GM18499 (cell line): ENCODE measurements around the gene PARP8.
"Not testable (repeated sequence)": the region's sequence is repeated elsewhere in the genome, so short reads cannot be mapped to it uniquely, and the experiment has no call there.

Experiments
- ATAC-seq: cut with Tn5 transposase; IDR thresholded peaks from one replicate; pipeline ENCODE4 v1.9.1; 2021; ENCODE audit warnings: moderate number of reproducible peaks; ENCODE audit not compliant: insufficient read depth, unreplicated experiment

Gene PARP8

GRCh38 chr5:50679554-50679953, 13.1 kb downstream of the PARP8 start:
- ATAC-seq = not testable (repeated sequence)

GRCh38 chr5:50684721-50685120, 18.3 kb downstream of the PARP8 start:
- no peak for ATAC-seq

- ATAC-seq = no peak
Measured at GRCh38 chr5:50687548-50687947, 21.1 kb downstream of the PARP8 start.

GRCh38 chr5:50691399-50692016, 25.1 kb downstream of the PARP8 start:
- ATAC-seq = no peak

- ATAC-seq = no peak
Measured at GRCh38 chr5:50694027-50694590, 27.7 kb downstream of the PARP8 start.

GRCh38 chr5:50694626-50695025, 28.2 kb downstream of the PARP8 start:
- ATAC-seq = not testable (repeated sequence)

- ATAC-seq = peak; percentile 56
Measured at GRCh38 chr5:50697739-50698138, 31.3 kb downstream of the PARP8 start.

GRCh38 chr5:50699737-50700136, 33.3 kb downstream of the PARP8 start:
- ATAC-seq = no peak

GRCh38 chr5:50700706-50701105, 34.3 kb downstream of the PARP8 start:
- ATAC-seq = no peak

GRCh38 chr5:50702615-50703366, 36.4 kb downstream of the PARP8 start:
- ATAC-seq = no peak

- ATAC-seq = no peak
Measured at GRCh38 chr5:50703367-50703666, 36.9 kb downstream of the PARP8 start.

GRCh38 chr5:50704730-50705129, 38.3 kb downstream of the PARP8 start:
- ATAC-seq = no peak

GRCh38 chr5:50709471-50709870, 43.0 kb downstream of the PARP8 start:
- ATAC-seq = no peak

GRCh38 chr5:50710838-50711237, 44.4 kb downstream of the PARP8 start:
- ATAC-seq = peak; percentile 3

- peak; percentile 83 for ATAC-seq
Measured at GRCh38 chr5:50711280-50711679, 44.8 kb downstream of the PARP8 start.

- ATAC-seq = no peak
Measured at GRCh38 chr5:50712479-50712878, 46.0 kb downstream of the PARP8 start.

- ATAC-seq = no peak
Measured at GRCh38 chr5:50715001-50715400, 48.6 kb downstream of the PARP8 start.

- ATAC-seq = no peak
Measured at GRCh38 chr5:50716134-50716533, 49.7 kb downstream of the PARP8 start.

GRCh38 chr5:50717651-50718050, 51.2 kb downstream of the PARP8 start:
- no peak for ATAC-seq

GRCh38 chr5:50720061-50720710, 53.7 kb downstream of the PARP8 start:
- no peak for ATAC-seq

GRCh38 chr5:50722223-50722622, 55.8 kb downstream of the PARP8 start:
- ATAC-seq = no peak
